MCF 10A (cell line): Measurements from ENCODE around the gene SMIM21. TPM values are rescaled to one million over a fixed set of nuclear protein-coding genes. Genes with fewer than 3 reads are reported as not detected.

ENCODE experiments used
- BruUV-seq: library from RNA; stranded (reverse); fragments of 400-500 nt; replicated peaks from 2 replicates; lab custom pipeline; 2021; lab: Mats Ljungman, UMichigan
- CTCF ChIA-PET: fragments of 300-600 bp; sonication (Branson Sonifier 250); formaldehyde crosslinking; extraction: SDS; loops from one replicate; lab custom pipeline; 2021; ENCODE audit warnings: antibody characterized with exemption, inconsistent platforms; lab: Yijun Ruan, JAX
- POLR2A ChIA-PET: fragments of 300-600, 350-650 bp; sonication (Branson Sonifier 250); formaldehyde crosslinking; extraction: SDS; loops from one replicate; lab custom pipeline; 2020; ENCODE audit warnings: antibody characterized with exemption, inconsistent platforms; lab: Yijun Ruan, JAX
- DNase-seq: peaks from one replicate; pipeline ENCODE4 v3.0.0-alpha.2; 2018; ENCODE audit not compliant: unreplicated experiment
- H3K27ac Mint-ChIP-seq: one replicate; pipeline ENCODE4 v1.8.0; 2022; ENCODE audit warnings: mild to moderate bottlenecking, low read depth, mixed read lengths; ENCODE audit not compliant: unreplicated experiment
- H3K27me3 Mint-ChIP-seq: one replicate; pipeline ENCODE4 v1.8.0; 2022; ENCODE audit warnings: mixed read lengths; ENCODE audit not compliant: insufficient read depth, unreplicated experiment
- H3K36me3 Mint-ChIP-seq: one replicate; pipeline ENCODE4 v1.8.0; 2022; ENCODE audit warnings: mild to moderate bottlenecking, moderate library complexity, mixed read lengths; ENCODE audit not compliant: insufficient read depth, unreplicated experiment
- H3K4me1 Mint-ChIP-seq: one replicate; pipeline ENCODE4 v1.8.0; 2022; ENCODE audit warnings: mixed read lengths; ENCODE audit not compliant: insufficient read depth, unreplicated experiment
- H3K4me3 Mint-ChIP-seq: one replicate; pipeline ENCODE4 v1.8.0; 2022; ENCODE audit warnings: mild to moderate bottlenecking, moderate library complexity, mixed read lengths; ENCODE audit not compliant: unreplicated experiment
- H3K9me3 Mint-ChIP-seq: one replicate; pipeline ENCODE4 v1.8.0; 2022; ENCODE audit warnings: mixed read lengths; ENCODE audit not compliant: unreplicated experiment
- intact Hi-C: fragments of 100-400 bp; cut with micrococcal nuclease; formaldehyde crosslinking; loops from 2 replicates; pipeline ENCODE4 v1.14.1; 2022
- total RNA-seq: library from RNA; stranded (reverse); gene quantifications from 2 replicates; pipeline ENCODE4 v1.2.3, GENCODE V29; 2022
- TF ChIP-seq, protein P1 (sequence below): fragments of 200-600 bp; IDR thresholded peaks from one replicate; pipeline ENCODE4 v1.8.0; 2022; ENCODE audit warnings: antibody characterized with exemption, mild to moderate bottlenecking; ENCODE audit not compliant: unreplicated experiment

SMIM21 gene
- total RNA-seq, 1 experiment from 2014 or later: not detected

DNA sequence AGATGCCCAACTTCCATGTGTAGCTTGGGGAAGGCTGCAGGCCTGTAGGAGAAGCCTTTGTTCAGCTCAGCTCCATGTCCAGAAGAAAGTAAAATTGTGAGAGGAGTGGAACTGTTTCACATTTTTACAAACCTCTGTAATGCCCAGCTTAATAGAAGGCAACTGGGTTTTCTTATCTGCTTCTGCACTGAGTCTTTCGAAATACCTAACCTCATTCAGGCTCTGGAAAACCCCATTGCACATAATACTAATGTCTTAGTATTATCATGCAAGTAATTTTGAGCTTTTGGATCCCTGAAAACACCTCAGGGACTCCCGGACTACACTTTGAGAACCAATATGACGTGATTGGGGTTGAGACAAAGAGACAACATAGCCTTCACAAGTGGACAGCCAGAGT, 5.8 kb downstream of the SMIM21 start:
- DNase-seq: no peak
- CTCF ChIA-PET: interaction anchor here (0.6 to 1.2 kb wide), 2 partner anchors 12 to 834 kb away, joined by 3 to 4 read pairs; no protein-coding TSS in a partner anchor
- POLR2A ChIA-PET: interaction anchor here (0.7 kb wide), 1 partner anchor 12 kb away, joined by 3 read pairs; no protein-coding TSS in a partner anchor
- TF ChIP-seq, protein P1, sequence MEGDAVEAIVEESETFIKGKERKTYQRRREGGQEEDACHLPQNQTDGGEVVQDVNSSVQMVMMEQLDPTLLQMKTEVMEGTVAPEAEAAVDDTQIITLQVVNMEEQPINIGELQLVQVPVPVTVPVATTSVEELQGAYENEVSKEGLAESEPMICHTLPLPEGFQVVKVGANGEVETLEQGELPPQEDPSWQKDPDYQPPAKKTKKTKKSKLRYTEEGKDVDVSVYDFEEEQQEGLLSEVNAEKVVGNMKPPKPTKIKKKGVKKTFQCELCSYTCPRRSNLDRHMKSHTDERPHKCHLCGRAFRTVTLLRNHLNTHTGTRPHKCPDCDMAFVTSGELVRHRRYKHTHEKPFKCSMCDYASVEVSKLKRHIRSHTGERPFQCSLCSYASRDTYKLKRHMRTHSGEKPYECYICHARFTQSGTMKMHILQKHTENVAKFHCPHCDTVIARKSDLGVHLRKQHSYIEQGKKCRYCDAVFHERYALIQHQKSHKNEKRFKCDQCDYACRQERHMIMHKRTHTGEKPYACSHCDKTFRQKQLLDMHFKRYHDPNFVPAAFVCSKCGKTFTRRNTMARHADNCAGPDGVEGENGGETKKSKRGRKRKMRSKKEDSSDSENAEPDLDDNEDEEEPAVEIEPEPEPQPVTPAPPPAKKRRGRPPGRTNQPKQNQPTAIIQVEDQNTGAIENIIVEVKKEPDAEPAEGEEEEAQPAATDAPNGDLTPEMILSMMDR: no peak
- H3K36me3 Mint-ChIP-seq: no peaks in the 10 kb centered on the region
- no TSS peak for BruUV-seq
- H3K4me3 Mint-ChIP-seq: no peak overlapping the region
- intact Hi-C loops: no loop called here
- no peak overlapping the region for H3K27ac Mint-ChIP-seq
- no peaks in the 10 kb centered on the region for H3K27me3 Mint-ChIP-seq
- no peaks in the 10 kb centered on the region for H3K9me3 Mint-ChIP-seq
- H3K4me1 Mint-ChIP-seq: no peaks in the 10 kb centered on the region

DNA sequence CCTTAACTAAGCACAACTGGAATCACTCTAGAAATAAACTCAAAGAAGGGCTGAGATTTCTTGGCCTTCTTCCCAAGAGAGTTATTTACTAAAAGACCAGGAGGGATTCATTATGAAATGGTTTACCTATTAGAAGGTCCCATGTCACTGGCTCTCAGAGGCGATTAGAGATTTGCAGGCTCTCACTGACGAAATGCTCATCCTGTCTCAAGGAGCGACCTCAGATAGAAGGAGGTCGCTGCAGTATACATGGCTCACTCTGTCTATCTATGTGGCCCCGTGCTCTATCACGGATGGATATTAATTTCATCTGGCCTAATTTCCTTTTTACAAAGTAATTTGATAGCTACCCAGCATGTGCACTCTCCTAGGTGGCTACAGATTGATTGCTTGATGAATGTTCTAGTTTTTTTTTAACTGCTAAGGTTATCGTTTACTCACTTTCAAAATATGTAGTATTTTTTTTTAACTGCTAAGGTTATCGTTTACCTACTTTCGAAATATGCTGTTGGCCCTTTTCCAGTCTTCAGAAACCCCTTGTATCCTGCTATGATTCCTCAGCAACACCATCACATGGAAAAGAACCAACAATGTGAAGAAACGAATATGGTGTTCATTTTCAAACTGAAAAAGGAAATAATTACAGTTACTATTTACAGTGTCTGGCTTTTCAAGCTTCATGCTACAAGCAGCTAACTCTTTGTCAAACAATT, 9.1 kb downstream of the SMIM21 start:
- Mint-ChIP-seq H3K4me3 (no peak overlapping the region), H3K27me3 (no peaks in the 10 kb centered on the region), H3K9me3 (no peaks in the 10 kb centered on the region), H3K4me1 (no peaks in the 10 kb centered on the region), H3K27ac (no peak overlapping the region), H3K36me3 (no peaks in the 10 kb centered on the region)
- TF ChIP-seq, protein P1: no peak
- POLR2A ChIA-PET: interaction anchor here (0.6 kb wide), 1 partner anchor 16 kb away, joined by 3 read pairs; no protein-coding TSS in a partner anchor
- intact Hi-C loops: no loop called here
- CTCF ChIA-PET: no interaction called here
- no peak for DNase-seq
- no TSS peak for BruUV-seq

DNA sequence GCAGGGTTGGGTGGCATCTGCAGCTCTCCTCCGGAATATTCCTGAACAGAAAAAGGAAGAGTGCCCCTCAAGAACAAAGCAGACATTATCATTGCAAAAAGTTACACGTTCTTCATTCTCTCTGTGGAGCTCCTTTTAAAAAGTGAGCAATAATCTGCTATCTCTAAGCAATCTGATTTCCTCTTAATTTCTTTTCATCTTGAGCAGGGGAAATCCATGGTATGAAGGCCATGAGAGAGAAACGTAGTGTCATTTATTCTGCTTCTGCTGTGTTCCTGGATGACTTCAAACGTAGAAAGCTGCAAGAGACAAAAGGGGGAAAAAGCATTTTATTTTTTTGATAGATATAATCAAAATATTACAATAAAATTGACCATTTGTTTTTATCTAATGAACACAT, 16.9 kb downstream of the SMIM21 start:
- DNase-seq: no peak
- no TSS peak for BruUV-seq
- TF ChIP-seq, protein P1: no peak
- H3K9me3 Mint-ChIP-seq: no peaks in the 10 kb centered on the region
- H3K4me1 Mint-ChIP-seq: peaks cover 20% of the 10 kb centered on the region
- H3K27ac Mint-ChIP-seq: no peak overlapping the region
- no peaks in the 10 kb centered on the region for H3K36me3 Mint-ChIP-seq
- ChIA-PET CTCF (interaction anchor here (0.7 to 0.9 kb wide), 2 partner anchors 11 to 78 kb away, joined by 3 read pairs; no protein-coding TSS in a partner anchor), POLR2A (no interaction called here)
- H3K27me3 Mint-ChIP-seq: no peaks in the 10 kb centered on the region
- H3K4me3 Mint-ChIP-seq: no peak overlapping the region
- intact Hi-C loops: no loop called here

DNA sequence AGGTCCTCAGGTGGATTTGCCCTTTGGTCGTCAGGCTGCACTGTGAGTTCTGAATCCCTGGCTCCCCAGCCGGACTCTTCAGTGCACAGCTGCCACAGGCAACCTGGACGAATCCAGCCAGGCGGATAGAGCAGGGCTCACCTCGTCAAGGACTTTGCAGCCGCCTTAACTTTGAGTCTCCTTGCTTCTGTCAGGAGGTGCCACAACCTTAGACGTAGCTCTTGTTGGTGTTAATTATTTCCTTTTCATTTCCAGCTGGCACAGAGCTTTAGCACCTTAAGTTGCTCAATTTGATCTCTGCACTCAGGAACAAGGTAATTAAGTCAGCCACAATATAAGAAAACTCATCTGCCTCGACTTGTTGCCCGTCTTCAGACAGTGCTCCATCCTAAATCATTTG, 17.7 kb downstream of the SMIM21 start:
- no peak for DNase-seq
- Mint-ChIP-seq H3K4me1 (peaks cover 20% of the 10 kb centered on the region), H3K36me3 (no peaks in the 10 kb centered on the region), H3K27me3 (no peaks in the 10 kb centered on the region), H3K27ac (peak overlapping the region; percentile 64), H3K9me3 (no peaks in the 10 kb centered on the region), H3K4me3 (no peak overlapping the region)
- BruUV-seq: no TSS peak
- intact Hi-C loops: loop anchor here (1.0 to 2.0 kb wide), 2 partner anchors 79 to 201 kb away; partner anchors contain the start of gene PTGR3
- ChIA-PET CTCF (interaction anchor here (0.6 to 0.9 kb wide), 2 partner anchors 11 to 480 kb away, joined by 3 read pairs; no protein-coding TSS in a partner anchor), POLR2A (interaction anchor here (0.9 kb wide), 1 partner anchor 12 kb away, joined by 3 read pairs; no protein-coding TSS in a partner anchor)
- TF ChIP-seq, protein P1: no peak
